LNCaP clone FGC (cell line): ENCODE measurements around the gene EEFSEC.

Experiments used
- DNase-seq: peaks from one replicate; pipeline ENCODE4 v3.0.0-alpha.2; 2011; ENCODE audit warnings: low read depth
- H3K4me3 ChIP-seq: 2 replicates; pipeline ENCODE4 v1.5.1; 2011; ENCODE audit warnings: mild to moderate bottlenecking, low read depth, low read length, control low read depth
- TF ChIP-seq, protein P1 (sequence below): IDR thresholded peaks from 2 replicates; pipeline ENCODE4 v1.5.1; 2012; ENCODE audit warnings: mild to moderate bottlenecking; ENCODE audit not compliant: control insufficient read depth, insufficient read depth; ENCODE audit errors: extremely low read depth

EEFSEC gene

DNA sequence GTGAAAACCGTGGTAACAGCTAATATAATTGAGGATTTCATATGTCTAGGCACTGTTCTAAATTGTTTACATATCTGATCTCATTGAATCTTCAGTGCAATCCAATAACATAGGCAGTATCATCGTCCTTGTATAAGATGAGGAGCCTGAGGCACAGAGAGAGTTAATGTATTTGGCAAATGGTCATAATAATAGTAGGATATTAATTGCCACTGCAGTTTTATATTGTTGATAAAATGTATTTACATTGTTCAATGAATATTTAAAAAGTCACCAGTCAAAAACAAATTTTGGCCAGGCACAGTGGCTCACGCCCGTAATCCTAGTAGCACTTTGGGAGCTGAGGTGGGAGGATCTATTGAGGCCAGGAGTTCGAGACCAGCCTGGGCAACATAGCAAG is 88.5 kb downstream of the EEFSEC start:
- TF ChIP-seq, protein P1, sequence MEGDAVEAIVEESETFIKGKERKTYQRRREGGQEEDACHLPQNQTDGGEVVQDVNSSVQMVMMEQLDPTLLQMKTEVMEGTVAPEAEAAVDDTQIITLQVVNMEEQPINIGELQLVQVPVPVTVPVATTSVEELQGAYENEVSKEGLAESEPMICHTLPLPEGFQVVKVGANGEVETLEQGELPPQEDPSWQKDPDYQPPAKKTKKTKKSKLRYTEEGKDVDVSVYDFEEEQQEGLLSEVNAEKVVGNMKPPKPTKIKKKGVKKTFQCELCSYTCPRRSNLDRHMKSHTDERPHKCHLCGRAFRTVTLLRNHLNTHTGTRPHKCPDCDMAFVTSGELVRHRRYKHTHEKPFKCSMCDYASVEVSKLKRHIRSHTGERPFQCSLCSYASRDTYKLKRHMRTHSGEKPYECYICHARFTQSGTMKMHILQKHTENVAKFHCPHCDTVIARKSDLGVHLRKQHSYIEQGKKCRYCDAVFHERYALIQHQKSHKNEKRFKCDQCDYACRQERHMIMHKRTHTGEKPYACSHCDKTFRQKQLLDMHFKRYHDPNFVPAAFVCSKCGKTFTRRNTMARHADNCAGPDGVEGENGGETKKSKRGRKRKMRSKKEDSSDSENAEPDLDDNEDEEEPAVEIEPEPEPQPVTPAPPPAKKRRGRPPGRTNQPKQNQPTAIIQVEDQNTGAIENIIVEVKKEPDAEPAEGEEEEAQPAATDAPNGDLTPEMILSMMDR = no peak
- DNase-seq = peak; percentile 96

DNA sequence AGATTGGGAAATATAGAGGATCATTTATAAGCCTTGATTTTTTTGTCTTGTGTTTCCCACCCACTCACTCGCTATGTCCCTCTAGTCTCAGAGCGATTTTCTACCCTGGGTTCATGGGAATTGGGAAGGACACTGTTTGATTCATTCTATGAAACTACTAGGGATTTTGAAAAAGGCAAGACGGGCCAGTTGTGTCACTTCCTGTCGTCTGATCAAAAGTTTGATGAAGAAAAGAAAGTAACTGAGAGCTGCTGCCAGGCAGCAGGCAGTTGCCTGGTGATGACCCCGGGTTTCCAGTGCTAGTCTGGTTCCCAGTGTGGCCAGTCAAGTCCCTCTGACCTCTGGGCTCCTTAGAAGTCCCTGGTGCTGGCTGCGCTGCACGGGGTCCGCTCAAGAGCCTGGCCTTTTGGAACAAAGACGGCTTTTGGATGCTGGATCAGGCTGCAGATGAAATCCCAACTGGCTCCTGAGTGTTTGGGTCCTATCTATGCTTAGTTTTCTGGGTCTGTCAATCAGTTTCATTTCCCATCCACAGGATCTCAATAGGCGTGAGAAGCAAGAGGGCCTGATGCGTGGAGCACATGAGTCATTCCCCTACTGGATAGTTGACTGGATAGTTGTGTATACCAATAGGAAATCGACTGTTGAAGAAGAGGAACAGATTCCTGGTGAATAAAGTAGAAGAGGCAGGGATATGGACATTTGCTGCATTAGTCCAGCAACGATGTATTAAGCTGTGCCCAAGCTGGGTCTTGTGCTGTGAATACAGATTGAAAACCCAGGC is 89.7 kb downstream of the EEFSEC start:
- H3K4me3 ChIP-seq = no peak overlapping the region
- no peak for DNase-seq

More for the DNA sequence above, 88.5 kb downstream of the EEFSEC start:
- no peak overlapping the region for H3K4me3 ChIP-seq

DNA sequence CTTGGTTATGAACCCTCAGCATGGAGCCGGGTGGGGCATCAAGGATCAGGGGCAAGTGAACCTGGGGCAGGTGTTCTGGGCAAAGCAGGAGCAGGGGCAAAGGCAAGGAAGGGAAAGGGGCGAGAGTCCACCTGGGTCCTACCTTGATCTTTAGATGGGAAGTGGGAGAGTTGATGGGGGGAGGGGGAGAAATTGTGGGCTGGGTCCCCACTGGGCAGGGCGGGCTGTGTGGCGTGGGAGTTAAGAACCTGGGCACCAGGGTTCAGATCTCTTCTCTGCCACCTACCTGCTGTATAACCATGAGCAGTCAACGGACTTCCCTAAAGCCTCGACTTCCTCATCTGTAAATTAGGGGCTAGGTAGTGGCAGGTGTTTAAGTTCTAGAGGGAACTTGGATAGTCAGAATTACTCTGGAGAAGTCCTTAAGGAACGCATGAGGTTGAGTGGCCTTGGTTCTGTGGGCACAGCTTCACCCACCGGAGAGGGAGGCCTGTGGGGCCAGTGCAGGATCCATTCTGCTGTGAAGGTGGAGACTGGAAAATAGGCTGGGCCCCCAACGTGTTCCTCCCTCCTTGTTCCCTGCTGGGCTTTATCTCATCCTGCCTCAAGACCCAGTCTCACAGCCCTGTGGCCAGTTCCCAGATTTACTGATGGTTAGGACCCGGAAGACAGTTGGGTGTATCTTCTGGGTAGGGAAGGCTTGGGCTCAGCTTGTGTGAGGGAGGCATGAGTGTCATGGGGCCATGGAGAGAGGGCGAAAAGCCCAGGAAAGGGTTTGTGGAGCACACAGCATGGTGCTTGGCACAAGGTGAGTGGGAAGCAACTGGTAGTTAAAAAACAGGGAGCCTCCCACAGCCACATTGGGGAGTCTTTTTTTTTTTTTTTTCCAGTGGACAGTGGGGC is 90.6 kb downstream of the EEFSEC start:
- TF ChIP-seq, protein P1 = no peak
- DNase-seq = no peak
- H3K4me3 ChIP-seq = no peak overlapping the region

More for the DNA sequence above, 89.7 kb downstream of the EEFSEC start:
- TF ChIP-seq, protein P1 = no peak

DNA sequence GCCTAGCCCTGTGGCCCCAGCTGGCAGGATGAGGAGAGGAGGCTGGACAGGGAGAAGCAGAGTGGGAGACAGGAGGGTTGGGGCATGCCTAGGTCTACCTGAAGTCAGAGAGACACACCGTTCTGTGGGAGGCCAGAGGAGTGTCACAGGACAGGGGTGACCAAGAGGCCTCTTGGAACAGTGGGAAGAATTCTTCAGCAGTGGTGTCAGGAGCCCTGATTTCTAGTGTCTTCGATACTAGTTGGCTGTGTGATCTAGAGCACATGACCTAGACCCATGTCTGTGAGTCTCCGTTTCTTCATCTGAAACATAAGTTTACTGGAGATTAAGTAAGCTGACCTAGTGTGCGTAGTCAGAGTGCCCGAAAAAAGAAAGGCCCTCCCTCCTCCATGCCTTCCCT is 92.2 kb downstream of the EEFSEC start:
- TF ChIP-seq, protein P1 = no peak
- no peak overlapping the region for H3K4me3 ChIP-seq
- no peak for DNase-seq

DNA sequence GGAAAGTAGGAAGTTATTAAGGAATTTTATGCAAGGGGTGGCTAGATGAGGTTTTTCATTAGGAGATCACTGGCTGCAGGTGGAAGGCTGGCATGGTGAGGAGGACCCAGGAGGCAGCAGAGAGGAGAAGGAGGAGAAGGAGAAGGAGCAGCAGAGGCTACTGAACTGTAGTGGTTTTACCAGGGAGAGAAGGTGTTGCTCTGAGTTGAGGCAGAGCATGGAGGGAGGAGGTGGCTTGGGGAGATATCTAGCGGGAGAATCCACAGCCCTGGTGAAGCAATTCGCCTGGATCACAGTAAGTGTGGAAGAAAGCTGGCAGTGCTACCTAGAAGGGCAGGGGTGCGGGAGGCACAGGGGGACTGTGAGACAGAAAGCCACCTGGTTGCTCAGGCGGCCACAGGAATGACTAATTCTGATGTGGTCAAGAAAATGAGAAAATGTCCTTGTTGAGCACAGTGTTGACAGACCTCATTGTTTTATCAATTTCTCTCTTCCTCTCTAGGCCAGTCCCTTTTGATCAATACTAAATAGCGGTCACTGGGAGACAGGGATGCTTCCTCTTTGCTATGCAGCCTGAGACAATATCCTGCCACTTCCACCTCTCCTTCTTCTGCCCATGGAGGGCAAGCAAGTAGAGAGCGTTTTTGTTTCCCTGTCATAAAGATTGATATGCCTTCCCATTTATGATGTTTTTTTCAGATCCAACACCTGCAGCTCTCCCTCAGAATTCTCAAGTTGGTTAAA is 94.6 kb downstream of the EEFSEC start:
- H3K4me3 ChIP-seq = no peak overlapping the region
- TF ChIP-seq, protein P1 = no peak
- DNase-seq = no peak

DNA sequence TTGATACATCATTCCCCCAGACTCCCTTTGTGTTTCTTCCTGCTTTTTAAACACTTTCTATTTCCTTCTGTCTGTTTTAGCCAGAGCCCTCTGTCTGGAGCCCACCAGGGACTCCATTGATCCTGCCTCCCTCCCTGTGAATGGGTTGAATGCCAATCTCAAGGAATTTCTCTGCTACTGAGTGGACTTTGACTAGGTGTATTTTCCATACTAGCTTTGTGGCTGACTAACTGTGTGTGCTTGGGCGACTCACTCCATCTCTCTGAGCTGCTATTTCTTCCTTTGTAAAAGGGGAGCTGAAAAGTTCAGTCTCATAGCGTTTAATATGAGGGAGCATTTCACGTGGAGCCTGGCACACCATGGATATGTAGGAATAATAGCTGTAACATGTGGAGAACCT is 98.8 kb downstream of the EEFSEC start:
- TF ChIP-seq, protein P1 = no peak
- no peak for DNase-seq
- H3K4me3 ChIP-seq = no peak overlapping the region
